ENCODE results near the gene RGS12.
"Not testable (repeated sequence)": the region's sequence is repeated elsewhere in the genome, so short reads cannot be mapped to it uniquely, and the experiment has no call there.

Gene RGS12

DNA sequence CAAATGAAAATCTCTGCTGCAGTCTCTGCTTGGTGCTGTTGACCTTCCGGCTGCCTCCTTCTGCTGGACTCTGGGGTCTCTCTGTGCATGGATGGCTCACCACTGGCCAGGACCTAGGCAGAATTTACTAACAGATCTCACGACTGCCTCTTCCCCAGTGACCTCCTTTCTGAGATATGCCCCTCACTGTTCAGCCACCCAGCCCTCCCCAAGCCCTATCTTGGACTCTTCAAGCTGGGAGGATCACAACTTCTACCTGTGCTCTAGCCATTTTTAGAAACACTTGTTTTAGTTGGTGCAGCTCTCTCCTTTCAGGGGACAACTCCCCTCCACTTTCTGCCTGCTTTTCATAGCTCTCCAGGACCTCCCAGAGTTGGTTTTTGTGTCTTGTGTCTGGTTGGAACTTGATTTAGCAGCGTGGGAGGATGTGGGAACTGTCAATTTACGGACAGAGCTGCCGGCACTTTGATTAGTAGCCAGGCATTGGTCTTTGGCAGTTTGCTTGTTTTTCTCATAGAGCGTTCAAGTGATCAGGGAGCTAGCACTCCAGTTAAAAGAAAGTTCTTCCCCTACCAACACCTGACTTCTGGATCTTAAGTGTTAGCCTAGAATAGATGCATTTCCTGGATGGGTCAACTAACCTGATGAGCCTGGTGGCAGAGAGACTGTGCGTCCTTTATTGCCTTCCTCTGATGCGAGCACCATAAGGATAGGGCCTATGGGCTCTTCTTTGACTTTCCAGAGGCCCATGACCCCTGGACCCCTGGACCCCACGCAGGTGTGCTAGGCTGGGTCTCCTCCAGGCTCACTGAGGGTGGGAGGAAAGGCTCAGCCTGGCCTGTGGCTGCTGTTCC, 6.5 kb downstream of the RGS12 start:
- H4K20me1 ChIP-seq (ENCODE audit: insufficient read depth, low read length) = no peaks in the 10 kb centered on the region
- H3K27ac ChIP-seq (ENCODE audit: low read depth, low read length, poor library complexity, severe bottlenecking) = no peak overlapping the region
- 0 out of 2 replicates have a peak, but pooled peaks cover 3% of the 10 kb centered on the region for H3K27me3 ChIP-seq (ENCODE audit: insufficient read depth, low read length)
- H3K4me1 ChIP-seq (ENCODE audit: insufficient read depth, low read length, severe bottlenecking) = no peaks in the 10 kb centered on the region
- H3K4me3 ChIP-seq (ENCODE audit: low read depth, low read length, poor library complexity, severe bottlenecking) = no peak overlapping the region
- H3F3A ChIP-seq (ENCODE audit: insufficient read depth, low read length) = no peaks in the 10 kb centered on the region
- no peaks in the 10 kb centered on the region for H3K79me2 ChIP-seq (ENCODE audit: insufficient read depth, low read length)
- no peaks in the 10 kb centered on the region; the same call in 1 of the 2 replicates for H3K36me3 ChIP-seq (ENCODE audit: insufficient read depth, low read length)
- no peak overlapping the region for H3K9ac ChIP-seq (ENCODE audit: low read length)
- TF ChIP-seq CTCF (IDR thresholded peaks at IDR 0.05; ENCODE audit: low read length) (no peak), EZH2 (IDR thresholded peaks at IDR 0.05; ENCODE audit: borderline replicate concordance, low read length) (no peak)
- no peaks in the 10 kb centered on the region for H3K9me3 ChIP-seq (ENCODE audit: low read length)
- H3K9me2 ChIP-seq (ENCODE audit: low read depth, low read length) = no peaks in the 10 kb centered on the region
- H2AFZ ChIP-seq (ENCODE audit: low read length) = no peak overlapping the region
- no peak overlapping the region for H3K4me2 ChIP-seq (ENCODE audit: low read length)

- no peaks in the 10 kb centered on the region for H3F3A ChIP-seq (ENCODE audit: insufficient read depth, low read length)
- no peaks in the 10 kb centered on the region for H3K9me2 ChIP-seq (ENCODE audit: low read depth, low read length)
- TF ChIP-seq EZH2 (IDR thresholded peaks at IDR 0.05; ENCODE audit: borderline replicate concordance, low read length) = no peak
- TF ChIP-seq CTCF (IDR thresholded peaks at IDR 0.05; ENCODE audit: low read length) = no peak
- no peaks in the 10 kb centered on the region for H3K79me2 ChIP-seq (ENCODE audit: insufficient read depth, low read length)
- H4K20me1 ChIP-seq (ENCODE audit: insufficient read depth, low read length) = no peaks in the 10 kb centered on the region
- H3K27me3 ChIP-seq (ENCODE audit: insufficient read depth, low read length) = 0 out of 2 replicates have a peak, but pooled peaks cover 3% of the 10 kb centered on the region
- H3K9me3 ChIP-seq (ENCODE audit: low read length) = no peaks in the 10 kb centered on the region
- no peak overlapping the region for H3K9ac ChIP-seq (ENCODE audit: low read length)
- no peak overlapping the region for H2AFZ ChIP-seq (ENCODE audit: low read length)
- no peaks in the 10 kb centered on the region for H3K4me1 ChIP-seq (ENCODE audit: insufficient read depth, low read length, severe bottlenecking)
- no peaks in the 10 kb centered on the region; the same call in 1 of the 2 replicates for H3K36me3 ChIP-seq (ENCODE audit: insufficient read depth, low read length)
- no peak overlapping the region for H3K4me2 ChIP-seq (ENCODE audit: low read length)
- no peak overlapping the region for H3K27ac ChIP-seq (ENCODE audit: low read depth, low read length, poor library complexity, severe bottlenecking)
- H3K4me3 ChIP-seq (ENCODE audit: low read depth, low read length, poor library complexity, severe bottlenecking) = no peak overlapping the region
These were observed 7.3 kb downstream of the RGS12 start for GRCh38 chr4:3299976-3300671.

- H3K9ac ChIP-seq (ENCODE audit: low read length) = not testable (repeated sequence)
These were observed 8.1 kb downstream of the RGS12 start for GRCh38 chr4:3300882-3301281.

More at GRCh38 chr4:3300882-3301281, 8.1 kb downstream of the RGS12 start:
- not testable (repeated sequence) for H3K79me2 ChIP-seq (ENCODE audit: insufficient read depth, low read length); H3K36me3 ChIP-seq (ENCODE audit: insufficient read depth, low read length); H3K9me3 ChIP-seq (ENCODE audit: low read length); H2AFZ ChIP-seq (ENCODE audit: low read length); H3F3A ChIP-seq (ENCODE audit: insufficient read depth, low read length); H3K27me3 ChIP-seq (ENCODE audit: insufficient read depth, low read length); H3K4me3 ChIP-seq (ENCODE audit: low read depth, low read length, poor library complexity, severe bottlenecking); H4K20me1 ChIP-seq (ENCODE audit: insufficient read depth, low read length); H3K4me1 ChIP-seq (ENCODE audit: insufficient read depth, low read length, severe bottlenecking); H3K9me2 ChIP-seq (ENCODE audit: low read depth, low read length); H3K27ac ChIP-seq (ENCODE audit: low read depth, low read length, poor library complexity, severe bottlenecking); H3K4me2 ChIP-seq (ENCODE audit: low read length)

Data from OCI-LY1 (cell line).